Measurements from ENCODE around the gene U2AF2. TPM values are rescaled to one million over a fixed set of nuclear protein-coding genes. Genes with fewer than 3 reads are reported as not detected.

Gene U2AF2
- polyA plus RNA-seq, 1 donor (not counting 4 experiments of a cell fraction or from before 2014, with no cell fraction given): 109 TPM

DNA sequence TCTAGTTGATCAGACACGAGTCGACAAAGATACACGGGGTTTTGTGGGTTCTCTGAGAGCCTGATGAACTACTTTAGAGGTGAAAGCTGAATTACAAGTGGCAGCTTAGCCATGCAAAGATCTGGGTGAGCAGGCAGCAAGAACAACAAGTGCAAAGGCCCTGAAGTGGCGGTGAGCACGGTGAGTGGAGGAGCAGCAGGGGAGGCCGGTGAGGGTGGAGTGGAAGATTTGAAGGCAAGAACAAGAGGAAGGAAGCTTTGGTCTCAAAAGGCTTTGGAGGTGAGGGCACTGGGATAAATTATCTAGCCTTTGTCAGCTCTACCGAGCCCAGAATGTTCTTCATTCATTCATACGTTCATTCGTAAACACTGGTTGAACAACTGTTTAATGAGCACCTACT lies 48.0 kb upstream of the U2AF2 start:
- Histone ChIP-seq H2AFZ (ENCODE audit: control insufficient read depth, low read length) (no peak overlapping the region), H3K4me2 (ENCODE audit: control insufficient read depth, extremely low read depth, insufficient read depth, low read depth, low read length) (peak overlapping the region; percentile 80), H3K4me1 (ENCODE audit: control insufficient read depth, extremely low read depth, insufficient read depth, low read length) (peaks cover 14% of the 10 kb centered on the region), H3K4me3 (ENCODE audit: control insufficient read depth in 2 of 3, extremely low read depth in 1 of 3, insufficient read depth in 2 of 3, low read depth in 1 of 3, low read length in 3 of 3) (peak overlapping the region; percentile 61 to 73 (median 72)), H3K9me1 (ENCODE audit: control insufficient read depth, extremely low read depth, insufficient read depth, low read length) (no peaks in the 10 kb centered on the region), H3K9ac (ENCODE audit: control insufficient read depth, extremely low read depth, insufficient read depth, low read length) (peak overlapping the region; percentile 84), H3K79me2 (ENCODE audit: control insufficient read depth, insufficient read depth, low read length) (peaks cover 52% of the 10 kb centered on the region), H4K20me1 (ENCODE audit: control insufficient read depth, extremely low read depth, insufficient read depth, low read length) (no peaks in the 10 kb centered on the region), H3K9me3 (ENCODE audit: control insufficient read depth, low read depth, low read length) (no peaks in the 10 kb centered on the region), H3K36me3 (ENCODE audit: control insufficient read depth in 2 of 2, extremely low read depth in 1 of 2, insufficient read depth in 2 of 2, low read length in 2 of 2) (peaks cover 11 to 14% of the 10 kb centered on the region in 2 experiments), H3K27me3 (ENCODE audit: control insufficient read depth, extremely low read depth, insufficient read depth, low read length) (no peaks in the 10 kb centered on the region), H3K27ac (ENCODE audit: control insufficient read depth, insufficient read depth, low read length) (peak overlapping the region; percentile 45)
- TF ChIP-seq EZH2 (IDR thresholded peaks at IDR 0.05; ENCODE audit: low read length): no peak
- TF ChIP-seq CTCF (optimal IDR thresholded peaks at IDR 0.05 in 1 of 3, IDR thresholded peaks at IDR 0.05 in 1 of 3, conservative IDR thresholded peaks at IDR 0.05 in 1 of 3; ENCODE audit: extremely low read depth in 1 of 3, insufficient read depth in 2 of 3, low read length in 3 of 3): no peak
- no peak for FAIRE-seq
- dilution Hi-C loops (cut with MboI; ENCODE audit: extremely low pct_ligation_motif_present, low sequenced_read_pairs): no loop called here
- DNase-seq (ENCODE audit: low read depth, low spot score): no peak

DNA sequence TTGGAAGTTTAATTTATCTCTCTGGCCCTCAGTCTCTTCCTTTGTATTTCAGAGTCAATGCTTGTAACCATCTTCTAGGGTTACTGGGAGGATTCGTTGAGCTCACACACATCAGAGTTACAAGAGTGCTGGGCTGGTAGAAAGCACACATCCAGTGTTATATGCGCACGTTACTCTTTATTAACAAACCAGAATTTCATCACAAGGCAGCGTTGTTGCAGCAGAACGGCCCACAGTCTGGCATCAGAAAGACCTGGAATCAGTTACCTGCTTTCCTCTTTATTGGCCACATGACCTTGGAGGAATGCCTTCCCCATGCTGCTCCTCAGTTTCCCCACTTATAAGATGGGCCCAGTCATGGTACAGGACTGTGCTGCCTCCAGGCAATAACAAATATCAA lies 45.5 kb upstream of the U2AF2 start:
- peaks cover 57% of the 10 kb centered on the region for H3K79me2 ChIP-seq (ENCODE audit: control insufficient read depth, insufficient read depth, low read length)
- no peak overlapping the region for H3K4me2 ChIP-seq (ENCODE audit: control insufficient read depth, extremely low read depth, insufficient read depth, low read depth, low read length)
- H3K4me1 ChIP-seq (ENCODE audit: control insufficient read depth, extremely low read depth, insufficient read depth, low read length): peaks cover 14% of the 10 kb centered on the region
- DNase-seq (ENCODE audit: low read depth, low spot score): no peak
- no peak for FAIRE-seq
- H3K36me3 ChIP-seq (ENCODE audit: control insufficient read depth in 2 of 2, extremely low read depth in 1 of 2, insufficient read depth in 2 of 2, low read length in 2 of 2): peaks cover 11 to 14% of the 10 kb centered on the region in 2 experiments
- no peak overlapping the region for H3K4me3 ChIP-seq (ENCODE audit: control insufficient read depth in 2 of 3, extremely low read depth in 1 of 3, insufficient read depth in 2 of 3, low read depth in 1 of 3, low read length in 3 of 3)
- H3K27ac ChIP-seq (ENCODE audit: control insufficient read depth, insufficient read depth, low read length): no peak overlapping the region
- no peaks in the 10 kb centered on the region for H3K9me3 ChIP-seq (ENCODE audit: control insufficient read depth, low read depth, low read length)
- H4K20me1 ChIP-seq (ENCODE audit: control insufficient read depth, extremely low read depth, insufficient read depth, low read length): no peaks in the 10 kb centered on the region
- TF ChIP-seq EZH2 (IDR thresholded peaks at IDR 0.05; ENCODE audit: low read length) (no peak), CTCF (optimal IDR thresholded peaks at IDR 0.05 in 1 of 3, IDR thresholded peaks at IDR 0.05 in 1 of 3, conservative IDR thresholded peaks at IDR 0.05 in 1 of 3; ENCODE audit: extremely low read depth in 1 of 3, insufficient read depth in 2 of 3, low read length in 3 of 3) (no peak)
- H3K9ac ChIP-seq (ENCODE audit: control insufficient read depth, extremely low read depth, insufficient read depth, low read length): no peak overlapping the region
- no peak overlapping the region for H2AFZ ChIP-seq (ENCODE audit: control insufficient read depth, low read length)
- no peaks in the 10 kb centered on the region for H3K9me1 ChIP-seq (ENCODE audit: control insufficient read depth, extremely low read depth, insufficient read depth, low read length)
- H3K27me3 ChIP-seq (ENCODE audit: control insufficient read depth, extremely low read depth, insufficient read depth, low read length): no peaks in the 10 kb centered on the region
- dilution Hi-C loops (cut with MboI; ENCODE audit: extremely low pct_ligation_motif_present, low sequenced_read_pairs): no loop called here

Data from keratinocyte (primary cell).